Activated CD8-positive, alpha-beta T cell treated with anti-CD3 and anti-CD28 coated beads for 36 hours (primary cell): ENCODE results near the gene VPS35L. TPM values are rescaled to one million over a fixed set of nuclear protein-coding genes. Genes with fewer than 3 reads are reported as not detected.

ENCODE experiments used
- ATAC-seq: fragments of 200-7000 bp; cut with Tn5 transposase; one replicate; pipeline ENCODE4 v1.10.0; 2021; ENCODE audit warnings: mild to moderate bottlenecking, moderate library complexity
- CTCF ChIA-PET: fragments of 350-600 bp; sonication (Branson Sonifier 250); formaldehyde crosslinking; loops from one replicate; lab custom pipeline; 2021; ENCODE audit warnings: antibody characterized with exemption; lab: Charles Lee
- POLR2A ChIA-PET: fragments of 350-600 bp; sonication (Branson Sonifier 250); formaldehyde crosslinking; loops from one replicate; lab custom pipeline; 2021; ENCODE audit warnings: antibody characterized with exemption; lab: Charles Lee
- DNase-seq: peaks from one replicate; pipeline ENCODE4 v3.0.0-alpha.2; 2020
- H3K27ac Mint-ChIP-seq: one replicate; pipeline ENCODE4 v1.8.0; 2021; ENCODE audit warnings: mild to moderate bottlenecking, mixed read lengths
- H3K27me3 Mint-ChIP-seq: one replicate; pipeline ENCODE4 v1.8.0; 2021; ENCODE audit warnings: mixed read lengths
- H3K36me3 Mint-ChIP-seq: one replicate; pipeline ENCODE4 v1.8.0; 2021; ENCODE audit warnings: low read depth, mixed read lengths
- H3K4me1 Mint-ChIP-seq: one replicate; pipeline ENCODE4 v1.8.0; 2021; ENCODE audit warnings: low read depth, mixed read lengths
- H3K4me3 Mint-ChIP-seq: one replicate; pipeline ENCODE4 v1.8.0; 2021; ENCODE audit warnings: mild to moderate bottlenecking, moderate library complexity, mixed read lengths
- H3K9me3 Mint-ChIP-seq: one replicate; pipeline ENCODE4 v1.8.0; 2021; ENCODE audit warnings: mixed read lengths
- intact Hi-C: fragments of 100-400 bp; cut with micrococcal nuclease; formaldehyde crosslinking; loops from one replicate; pipeline ENCODE4 v1.10.0; 2022
- total RNA-seq, 2 experiments: library from RNA; stranded (reverse); gene quantifications; one replicate each; pipeline ENCODE4 v1.2.3, GENCODE V29; 2021
- TF ChIP-seq, protein P1 (sequence below): fragments of 200-600 bp; IDR thresholded peaks from one replicate; pipeline ENCODE4 v1.8.0; 2022; ENCODE audit warnings: antibody characterized with exemption, mild to moderate bottlenecking

Gene VPS35L
- total RNA-seq, 2 experiments from 2014 or later = 32.1 to 34.8 TPM

GRCh38 chr16:19559242-19559910 lies 3.9 kb downstream of the VPS35L start:
- ChIA-PET CTCF (interaction anchor here (0.7 to 6.6 kb wide), 9 partner anchors 19 to 329 kb away, joined by 3 to 47 read pairs (median 3); partner anchors contain the start of gene GPRC5B), POLR2A (no interaction called here)
- Mint-ChIP-seq H3K4me3 (no peak overlapping the region), H3K9me3 (peaks cover 3% of the 10 kb centered on the region), H3K4me1 (peaks cover 10% of the 10 kb centered on the region), H3K27ac (no peak overlapping the region), H3K36me3 (peaks cover 9% of the 10 kb centered on the region), H3K27me3 (no peaks in the 10 kb centered on the region)
- intact Hi-C loops = loop anchor here (2.0 to 5.0 kb wide), 2 partner anchors 158 to 327 kb away; partner anchors contain the start of genes IQCK and KNOP1
- DNase-seq (peak; percentile 33), ATAC-seq (no peak)
- TF ChIP-seq, protein P1, sequence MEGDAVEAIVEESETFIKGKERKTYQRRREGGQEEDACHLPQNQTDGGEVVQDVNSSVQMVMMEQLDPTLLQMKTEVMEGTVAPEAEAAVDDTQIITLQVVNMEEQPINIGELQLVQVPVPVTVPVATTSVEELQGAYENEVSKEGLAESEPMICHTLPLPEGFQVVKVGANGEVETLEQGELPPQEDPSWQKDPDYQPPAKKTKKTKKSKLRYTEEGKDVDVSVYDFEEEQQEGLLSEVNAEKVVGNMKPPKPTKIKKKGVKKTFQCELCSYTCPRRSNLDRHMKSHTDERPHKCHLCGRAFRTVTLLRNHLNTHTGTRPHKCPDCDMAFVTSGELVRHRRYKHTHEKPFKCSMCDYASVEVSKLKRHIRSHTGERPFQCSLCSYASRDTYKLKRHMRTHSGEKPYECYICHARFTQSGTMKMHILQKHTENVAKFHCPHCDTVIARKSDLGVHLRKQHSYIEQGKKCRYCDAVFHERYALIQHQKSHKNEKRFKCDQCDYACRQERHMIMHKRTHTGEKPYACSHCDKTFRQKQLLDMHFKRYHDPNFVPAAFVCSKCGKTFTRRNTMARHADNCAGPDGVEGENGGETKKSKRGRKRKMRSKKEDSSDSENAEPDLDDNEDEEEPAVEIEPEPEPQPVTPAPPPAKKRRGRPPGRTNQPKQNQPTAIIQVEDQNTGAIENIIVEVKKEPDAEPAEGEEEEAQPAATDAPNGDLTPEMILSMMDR = peak; percentile 81

- Mint-ChIP-seq H3K36me3 (peaks cover 8% of the 10 kb centered on the region), H3K4me1 (peaks cover 9% of the 10 kb centered on the region), H3K9me3 (peaks cover 3% of the 10 kb centered on the region), H3K27me3 (no peaks in the 10 kb centered on the region), H3K4me3 (no peak overlapping the region), H3K27ac (no peak overlapping the region)
- intact Hi-C loops = no loop called here
- ChIA-PET CTCF (interaction anchor here (0.7 to 6.6 kb wide), 8 partner anchors 24 to 328 kb away, joined by 3 to 47 read pairs (median 3); partner anchors contain the start of gene GPRC5B), POLR2A (interaction anchor here (0.6 kb wide), 1 partner anchor 332 kb away, joined by 3 read pairs; no protein-coding TSS in a partner anchor)
- ATAC-seq (no peak), DNase-seq (no peak)
- TF ChIP-seq, protein P1 = no peak
These were observed 4.6 kb downstream of the VPS35L start for GRCh38 chr16:19560078-19560477.

GRCh38 chr16:19563377-19563776 lies 7.9 kb downstream of the VPS35L start:
- H3K4me1 Mint-ChIP-seq = peaks cover 3% of the 10 kb centered on the region
- H3K4me3 Mint-ChIP-seq = no peak overlapping the region
- TF ChIP-seq, protein P1 = no peak
- ChIA-PET POLR2A (no interaction called here), CTCF (interaction anchor here (0.7 to 1.9 kb wide), 5 partner anchors 16 to 336 kb away, joined by 3 to 7 read pairs (median 4); no protein-coding TSS in a partner anchor)
- DNase-seq = no peak
- no peak for ATAC-seq
- H3K9me3 Mint-ChIP-seq = peaks cover 3% of the 10 kb centered on the region
- no peaks in the 10 kb centered on the region for H3K27me3 Mint-ChIP-seq
- intact Hi-C loops = no loop called here
- no peak overlapping the region for H3K27ac Mint-ChIP-seq
- H3K36me3 Mint-ChIP-seq = peaks cover 12% of the 10 kb centered on the region

DNA sequence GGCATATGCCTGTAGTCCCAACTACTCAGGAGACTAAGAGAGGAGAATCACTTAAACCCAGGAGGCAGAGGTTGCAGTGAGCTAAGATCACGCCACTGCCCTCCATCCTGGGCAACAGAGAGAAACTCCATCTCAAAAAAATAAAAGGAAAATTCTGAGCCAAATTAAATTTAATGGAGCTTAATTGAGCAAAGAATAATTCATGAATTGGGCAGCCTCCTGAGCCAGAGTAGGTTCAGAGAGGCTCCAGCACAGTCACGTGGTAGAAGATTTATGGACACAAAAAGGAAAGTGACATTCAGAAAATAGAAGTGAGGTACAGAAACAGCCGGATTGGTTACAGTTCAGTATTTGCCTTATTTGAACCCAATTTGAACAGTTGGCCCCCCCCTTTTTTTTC lies 10.9 kb downstream of the VPS35L start:
- intact Hi-C loops = no loop called here
- Mint-ChIP-seq H3K4me1 (peaks cover 3% of the 10 kb centered on the region), H3K4me3 (no peak overlapping the region), H3K36me3 (peaks cover 12% of the 10 kb centered on the region), H3K27me3 (no peaks in the 10 kb centered on the region), H3K27ac (no peak overlapping the region), H3K9me3 (peaks cover 3% of the 10 kb centered on the region)
- ChIA-PET CTCF (interaction anchor here (1.0 kb wide), 1 partner anchor 10 kb away, joined by 3 read pairs; no protein-coding TSS in a partner anchor), POLR2A (no interaction called here)
- ATAC-seq = no peak
- TF ChIP-seq, protein P1 = no peak
- no peak for DNase-seq

- Mint-ChIP-seq H3K4me1 (peaks cover 3% of the 10 kb centered on the region), H3K4me3 (no peak overlapping the region), H3K9me3 (peaks cover 3% of the 10 kb centered on the region), H3K27ac (no peak overlapping the region), H3K27me3 (no peaks in the 10 kb centered on the region), H3K36me3 (peaks cover 12% of the 10 kb centered on the region)
- DNase-seq = no peak
- ChIA-PET POLR2A (interaction anchor here (0.5 kb wide), 1 partner anchor 714 kb away, joined by 3 read pairs; no protein-coding TSS in a partner anchor), CTCF (no interaction called here)
- intact Hi-C loops = no loop called here
- TF ChIP-seq, protein P1 = no peak
- ATAC-seq = no peak
These were observed 12.1 kb downstream of the VPS35L start for GRCh38 chr16:19567560-19567959.
